ENCODE results near the gene GTF2IRD1.
A peak's percentile ranks its signal among the peaks of the same experiment; 100 is the strongest.

GTF2IRD1 gene

DNA sequence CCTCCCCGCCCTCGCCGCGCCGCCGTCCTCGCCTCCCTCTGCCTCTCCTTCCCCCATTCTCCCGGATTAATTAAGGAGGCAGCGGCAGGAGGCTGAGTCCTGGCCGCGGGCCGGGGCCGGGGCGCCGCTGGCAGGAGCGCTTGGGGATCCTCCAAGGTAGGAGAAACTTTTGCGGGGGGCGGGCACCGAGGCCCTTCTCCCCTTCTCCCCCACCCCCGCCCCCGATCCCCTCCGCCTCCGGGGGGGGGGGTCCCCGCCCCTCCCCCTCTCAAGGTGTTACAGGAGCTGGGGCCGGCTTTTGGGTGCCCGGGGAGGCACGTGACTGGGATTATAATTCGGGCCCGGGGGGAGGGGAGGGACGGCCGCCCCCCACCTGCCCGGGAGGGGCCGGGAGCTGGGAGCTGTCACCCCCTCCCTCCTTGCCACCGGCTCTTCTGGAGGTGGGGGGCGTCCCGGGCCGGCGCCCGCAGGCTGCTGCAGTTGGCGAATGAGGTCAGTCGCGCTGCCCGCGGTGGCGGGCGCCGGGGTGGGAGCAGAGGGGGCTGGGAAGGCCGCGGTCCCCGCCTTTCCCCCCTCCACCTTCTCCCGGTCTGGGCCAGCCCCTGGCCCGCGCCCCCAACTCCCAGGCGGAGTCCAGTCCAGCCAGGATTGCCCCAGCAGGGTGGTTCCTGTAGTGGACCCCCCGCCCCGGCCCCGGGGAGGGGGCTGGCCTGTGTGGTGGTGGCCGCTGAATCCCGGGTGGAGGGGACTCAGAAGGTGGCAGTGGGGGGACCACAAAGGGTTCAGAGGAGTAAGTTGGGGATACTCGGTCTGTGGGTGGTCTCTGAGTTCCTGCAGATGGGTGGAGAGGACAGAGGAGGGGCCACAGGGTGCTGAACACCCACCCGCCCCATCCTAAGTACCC is 567 bp downstream of the GTF2IRD1 start:
- Histone ChIP-seq H3K27ac (peak overlapping the region; percentile 96), H3K9me3 (ENCODE audit: severe bottlenecking) (no peaks in the 10 kb centered on the region), H3K36me3 (peaks cover 37% of the 10 kb centered on the region), H3K27me3 (ENCODE audit: insufficient read depth, low read depth, severe bottlenecking) (no peaks in the 10 kb centered on the region), H3K4me3 (ENCODE audit: low read depth, low read length) (peak overlapping the region; percentile 89)
- peak; percentile 55 for DNase-seq
- TF ChIP-seq, protein P1, sequence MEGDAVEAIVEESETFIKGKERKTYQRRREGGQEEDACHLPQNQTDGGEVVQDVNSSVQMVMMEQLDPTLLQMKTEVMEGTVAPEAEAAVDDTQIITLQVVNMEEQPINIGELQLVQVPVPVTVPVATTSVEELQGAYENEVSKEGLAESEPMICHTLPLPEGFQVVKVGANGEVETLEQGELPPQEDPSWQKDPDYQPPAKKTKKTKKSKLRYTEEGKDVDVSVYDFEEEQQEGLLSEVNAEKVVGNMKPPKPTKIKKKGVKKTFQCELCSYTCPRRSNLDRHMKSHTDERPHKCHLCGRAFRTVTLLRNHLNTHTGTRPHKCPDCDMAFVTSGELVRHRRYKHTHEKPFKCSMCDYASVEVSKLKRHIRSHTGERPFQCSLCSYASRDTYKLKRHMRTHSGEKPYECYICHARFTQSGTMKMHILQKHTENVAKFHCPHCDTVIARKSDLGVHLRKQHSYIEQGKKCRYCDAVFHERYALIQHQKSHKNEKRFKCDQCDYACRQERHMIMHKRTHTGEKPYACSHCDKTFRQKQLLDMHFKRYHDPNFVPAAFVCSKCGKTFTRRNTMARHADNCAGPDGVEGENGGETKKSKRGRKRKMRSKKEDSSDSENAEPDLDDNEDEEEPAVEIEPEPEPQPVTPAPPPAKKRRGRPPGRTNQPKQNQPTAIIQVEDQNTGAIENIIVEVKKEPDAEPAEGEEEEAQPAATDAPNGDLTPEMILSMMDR (IDR thresholded peaks at IDR 0.05; ENCODE audit: low read depth, low read length) = no peak

DNA sequence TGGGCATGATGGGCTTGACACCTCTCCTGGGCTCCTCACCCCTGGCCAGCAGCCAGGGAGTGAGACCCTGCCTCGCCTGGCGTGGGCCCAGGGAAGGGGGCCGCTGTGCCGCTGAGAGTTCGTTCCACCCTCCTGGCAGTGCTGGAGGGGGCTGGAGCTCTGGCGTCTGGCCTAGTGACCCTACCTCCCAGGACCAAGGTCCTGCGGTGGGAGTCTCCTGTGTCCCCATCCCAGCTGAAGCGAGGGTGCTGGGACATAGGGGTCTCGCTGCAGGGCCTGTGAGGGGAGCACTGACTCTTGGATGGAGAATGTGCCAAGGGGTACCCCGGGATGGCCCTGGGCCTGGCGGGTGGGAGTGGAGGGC is 1.2 kb downstream of the GTF2IRD1 start:
- H3K27ac ChIP-seq = peak overlapping the region; percentile 96

DNA sequence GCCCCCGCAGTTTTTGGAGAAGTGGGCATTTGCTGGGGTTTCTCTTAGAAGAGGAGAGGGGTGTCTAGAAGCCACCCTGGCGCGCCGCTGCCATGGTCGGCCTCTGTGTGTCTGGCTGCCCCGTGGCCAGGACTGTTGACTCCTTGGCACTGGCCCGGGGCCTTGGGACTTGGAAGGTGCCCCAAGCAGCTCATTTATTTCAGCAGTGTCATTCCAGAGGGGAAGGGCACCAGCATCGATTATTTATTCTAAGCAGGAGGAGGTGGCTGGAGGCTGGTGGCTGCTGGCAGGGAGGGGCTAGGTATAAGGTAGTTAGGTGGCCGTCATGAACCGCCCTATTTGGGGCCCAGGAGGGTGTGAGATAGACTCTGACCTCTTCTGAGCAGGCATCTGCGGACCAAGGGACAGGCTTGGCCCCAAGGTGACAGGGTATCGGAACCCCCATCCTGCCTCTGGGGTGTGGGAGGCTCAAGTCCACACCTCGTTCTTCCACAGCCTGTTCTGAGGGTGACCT is 1.6 kb downstream of the GTF2IRD1 start:
- Histone ChIP-seq H3K4me3 (ENCODE audit: low read depth, low read length) (peak overlapping the region; percentile 89), H3K27ac (peak overlapping the region; percentile 24)

More for the DNA sequence above, 1.2 kb downstream of the GTF2IRD1 start:
- H3K36me3 ChIP-seq = peaks cover 41% of the 10 kb centered on the region
- no peaks in the 10 kb centered on the region for H3K27me3 ChIP-seq (ENCODE audit: insufficient read depth, low read depth, severe bottlenecking)
- TF ChIP-seq, protein P1 (IDR thresholded peaks at IDR 0.05; ENCODE audit: low read depth, low read length) = no peak
- peak overlapping the region; percentile 89 for H3K4me3 ChIP-seq (ENCODE audit: low read depth, low read length)
- H3K9me3 ChIP-seq (ENCODE audit: severe bottlenecking) = no peaks in the 10 kb centered on the region
- no peak for DNase-seq

DNA sequence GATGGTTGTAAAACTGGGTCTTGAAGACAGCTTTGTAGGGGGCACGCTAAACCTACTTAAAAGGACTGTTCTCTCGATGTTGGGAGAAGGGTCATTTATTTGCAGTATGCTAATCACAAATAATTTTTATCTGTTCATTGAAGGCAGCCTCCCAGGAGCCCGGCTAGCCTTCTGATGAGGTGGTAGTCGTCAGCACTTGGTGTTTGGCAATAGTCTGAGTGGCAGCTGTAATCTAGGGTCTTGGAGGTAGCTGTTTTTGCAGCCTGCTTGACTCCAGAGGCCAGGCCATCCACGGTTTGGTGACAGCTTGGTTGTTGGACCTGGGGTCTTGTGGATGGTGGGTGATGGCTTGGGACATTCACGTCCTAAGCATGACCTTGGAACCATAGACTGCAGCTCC is 2.2 kb downstream of the GTF2IRD1 start:
- Histone ChIP-seq H3K9me3 (ENCODE audit: severe bottlenecking) (no peaks in the 10 kb centered on the region), H3K4me3 (ENCODE audit: low read depth, low read length) (no peak overlapping the region), H3K27ac (0 out of 2 replicates have a peak overlapping the region, but pooled peaks have one; percentile 24), H3K27me3 (ENCODE audit: insufficient read depth, low read depth, severe bottlenecking) (no peaks in the 10 kb centered on the region), H3K36me3 (peaks cover 49% of the 10 kb centered on the region)
- TF ChIP-seq, protein P1 (IDR thresholded peaks at IDR 0.05; ENCODE audit: low read depth, low read length) = no peak
- DNase-seq = no peak

More for the DNA sequence above, 1.6 kb downstream of the GTF2IRD1 start:
- Histone ChIP-seq H3K9me3 (ENCODE audit: severe bottlenecking) (no peaks in the 10 kb centered on the region), H3K36me3 (peaks cover 44% of the 10 kb centered on the region), H3K27me3 (ENCODE audit: insufficient read depth, low read depth, severe bottlenecking) (no peaks in the 10 kb centered on the region)
- TF ChIP-seq, protein P1 (IDR thresholded peaks at IDR 0.05; ENCODE audit: low read depth, low read length) = no peak
- DNase-seq = no peak

DNA sequence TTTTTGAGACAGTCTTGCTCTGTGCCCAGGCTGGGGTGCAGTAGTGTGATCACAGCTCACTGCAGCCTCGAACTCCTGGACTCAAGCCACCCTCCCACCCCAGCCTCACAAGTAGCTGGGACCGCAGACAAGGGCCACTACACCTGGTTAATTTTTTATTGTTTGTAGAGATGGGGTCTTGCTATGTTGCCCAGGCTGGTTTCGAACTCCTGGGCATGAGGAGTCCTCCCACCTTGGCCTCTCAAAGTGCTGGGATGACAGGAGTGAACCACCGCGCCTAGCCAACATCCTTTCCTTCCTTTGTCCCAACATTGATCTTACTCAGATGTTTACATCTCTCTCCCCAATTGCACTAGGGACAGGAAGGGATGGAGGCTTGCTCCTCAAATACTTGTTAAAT is 3.3 kb downstream of the GTF2IRD1 start:
- Histone ChIP-seq H3K27ac (no peak overlapping the region), H3K27me3 (ENCODE audit: insufficient read depth, low read depth, severe bottlenecking) (no peaks in the 10 kb centered on the region), H3K36me3 (peaks cover 55% of the 10 kb centered on the region), H3K9me3 (ENCODE audit: severe bottlenecking) (no peaks in the 10 kb centered on the region), H3K4me3 (ENCODE audit: low read depth, low read length) (no peak overlapping the region)
- TF ChIP-seq, protein P1 (IDR thresholded peaks at IDR 0.05; ENCODE audit: low read depth, low read length) = no peak
- DNase-seq = no peak

All from WERI-Rb-1 (cell line).